HG03045 (cell line): ENCODE measurements around the gene MARK3.

ENCODE experiments used
- ATAC-seq: cut with Tn5 transposase; IDR thresholded peaks from one replicate; pipeline ENCODE4 v1.9.1; 2021; ENCODE audit warnings: mild to moderate bottlenecking, moderate library complexity; ENCODE audit not compliant: unreplicated experiment

MARK3 gene

DNA sequence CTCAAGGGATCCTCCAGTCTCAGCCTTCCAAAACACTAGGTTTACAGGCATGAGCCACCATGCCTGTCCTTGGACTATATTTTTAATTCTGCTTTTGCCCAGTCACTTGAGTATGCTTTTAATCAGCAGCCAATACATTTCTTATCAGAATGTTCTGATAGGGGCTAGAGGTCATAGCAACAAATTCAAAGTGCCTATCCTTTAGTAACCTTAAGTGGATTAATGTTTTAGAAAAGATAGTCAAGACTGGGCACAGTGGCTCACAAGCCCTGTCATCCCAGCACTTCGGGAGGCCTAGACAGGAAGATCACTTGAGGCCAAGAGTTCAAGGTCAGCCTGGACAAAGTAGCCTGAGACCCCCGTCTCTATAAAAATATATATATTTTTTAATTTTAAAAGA is 100.3 kb downstream of the MARK3 start:
- no peak for ATAC-seq

DNA sequence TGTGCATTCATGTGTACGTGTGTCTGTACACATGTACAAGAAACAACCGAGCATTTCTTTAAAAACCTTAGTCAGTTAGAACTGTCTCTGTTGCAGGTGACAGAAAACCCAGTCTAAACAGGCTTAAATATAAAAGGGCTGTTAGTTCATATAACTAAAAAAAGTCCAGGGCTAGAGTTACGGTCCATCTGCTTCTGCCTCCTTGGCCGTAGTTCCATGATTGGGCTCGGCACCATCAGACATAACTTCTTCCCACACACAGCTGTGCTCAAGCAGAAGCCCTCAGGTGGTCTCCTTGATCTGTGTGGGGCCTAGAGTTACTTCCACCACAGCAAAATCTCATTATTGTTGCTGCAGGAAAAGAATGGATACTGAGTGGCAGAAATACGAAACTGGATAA is 102.9 kb downstream of the MARK3 start:
- no peak for ATAC-seq

DNA sequence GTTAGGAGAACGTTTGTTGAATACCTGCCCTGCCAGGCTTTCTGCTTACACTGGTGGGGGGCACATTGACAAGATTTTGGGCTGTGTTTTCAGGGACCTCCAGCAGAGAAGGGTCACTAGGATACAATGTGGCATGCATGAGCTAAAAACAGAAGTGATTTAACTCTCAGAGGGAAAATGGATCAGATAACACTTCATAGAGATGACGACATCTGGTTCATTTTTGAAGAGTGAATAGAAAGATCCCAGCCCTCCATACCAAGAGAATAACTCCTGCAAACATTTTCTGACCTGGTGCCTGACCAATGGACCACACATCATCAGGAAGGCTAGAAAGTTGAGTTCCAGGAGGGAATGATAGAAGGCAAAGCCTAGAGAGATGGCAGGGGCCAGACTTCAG is 103.7 kb downstream of the MARK3 start:
- no peak for ATAC-seq

DNA sequence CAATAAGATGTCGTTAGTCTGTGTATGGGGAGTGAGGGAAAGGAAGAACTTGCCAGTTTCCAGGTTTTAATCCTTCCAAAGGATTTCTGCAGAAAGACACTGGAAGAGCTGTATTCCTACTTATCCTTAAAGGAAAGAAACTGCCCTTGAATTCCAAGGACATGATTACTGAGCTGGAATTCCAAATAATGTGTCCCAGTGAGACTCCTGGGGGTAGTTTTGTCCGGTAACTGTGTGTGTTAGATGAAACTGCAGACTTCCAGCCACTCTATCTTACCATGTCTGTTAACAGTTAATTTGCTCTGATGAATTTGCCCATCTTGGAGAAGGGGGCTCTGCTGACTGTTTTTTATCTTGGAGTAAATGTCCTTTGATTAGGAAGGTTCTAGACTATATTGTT is 104.4 kb downstream of the MARK3 start:
- ATAC-seq, result no peak

DNA sequence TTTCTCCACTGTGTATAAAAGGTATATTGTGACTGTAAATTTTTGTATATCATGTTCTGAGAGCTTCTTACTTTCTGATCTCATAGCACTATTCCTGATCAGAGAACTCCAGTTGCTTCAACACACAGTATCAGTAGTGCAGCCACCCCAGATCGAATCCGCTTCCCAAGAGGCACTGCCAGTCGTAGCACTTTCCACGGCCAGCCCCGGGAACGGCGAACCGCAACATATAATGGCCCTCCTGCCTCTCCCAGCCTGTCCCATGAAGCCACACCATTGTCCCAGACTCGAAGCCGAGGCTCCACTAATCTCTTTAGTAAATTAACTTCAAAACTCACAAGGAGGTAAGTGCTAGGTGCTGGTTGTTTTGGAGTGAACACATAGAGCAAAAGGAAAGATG is 106.5 kb downstream of the MARK3 start:
- ATAC-seq, result no peak

DNA sequence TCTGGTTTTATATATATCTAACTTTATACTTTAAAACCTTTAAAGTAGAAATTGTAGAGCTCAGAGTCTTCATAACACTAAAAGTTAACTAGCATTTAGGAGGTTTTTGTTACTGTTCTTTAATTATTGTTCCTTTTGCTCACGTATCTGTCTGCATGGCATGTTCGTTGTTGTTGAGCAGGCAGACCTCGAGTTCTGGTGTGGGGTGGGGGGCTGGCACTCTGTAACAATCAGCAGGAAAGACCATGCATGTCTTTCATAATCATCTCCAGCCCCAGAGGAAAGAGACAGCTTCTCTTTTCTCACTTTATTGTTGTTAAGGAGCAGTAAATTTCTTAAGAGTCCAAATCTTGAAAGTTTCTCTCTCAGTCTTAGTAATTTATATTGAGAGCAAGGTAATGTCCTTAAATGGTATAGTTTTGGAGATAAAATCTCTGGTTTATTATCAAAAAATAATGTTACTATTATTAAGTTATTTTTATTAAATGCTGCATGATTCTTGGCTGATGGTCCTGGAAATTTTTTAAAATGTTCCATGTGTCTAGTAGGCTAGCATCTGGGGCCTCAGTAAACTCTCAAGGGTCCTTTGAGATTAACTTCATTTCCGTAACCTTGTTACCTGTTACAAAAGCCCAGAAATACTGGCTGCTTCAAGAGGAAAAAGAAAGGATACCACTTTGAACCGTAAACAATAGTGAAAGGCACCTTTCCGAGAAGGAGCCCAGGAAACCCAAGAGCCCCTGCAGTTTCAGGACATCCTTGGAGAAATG is 107.1 kb downstream of the MARK3 start:
- no peak for ATAC-seq

DNA sequence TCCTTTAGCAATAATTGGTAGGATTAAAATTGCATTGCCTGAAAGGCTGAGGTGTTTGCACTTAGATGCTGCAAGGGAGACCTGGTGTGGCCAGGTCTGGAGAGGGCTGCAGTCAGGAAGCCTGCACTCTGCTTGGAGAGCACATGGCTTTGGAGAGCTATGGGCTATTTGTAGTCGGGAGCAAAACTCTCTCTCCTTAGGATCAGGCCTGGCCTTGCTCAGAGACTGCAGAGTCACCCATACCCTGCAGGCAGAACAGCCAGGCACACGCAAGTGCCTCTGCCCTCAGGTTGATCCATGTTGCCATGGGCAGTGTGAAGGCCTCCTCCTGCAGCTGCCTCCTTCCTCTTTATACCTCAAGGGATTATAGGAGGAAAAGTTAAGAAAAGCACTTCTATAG is 110.6 kb downstream of the MARK3 start:
- no peak for ATAC-seq

DNA sequence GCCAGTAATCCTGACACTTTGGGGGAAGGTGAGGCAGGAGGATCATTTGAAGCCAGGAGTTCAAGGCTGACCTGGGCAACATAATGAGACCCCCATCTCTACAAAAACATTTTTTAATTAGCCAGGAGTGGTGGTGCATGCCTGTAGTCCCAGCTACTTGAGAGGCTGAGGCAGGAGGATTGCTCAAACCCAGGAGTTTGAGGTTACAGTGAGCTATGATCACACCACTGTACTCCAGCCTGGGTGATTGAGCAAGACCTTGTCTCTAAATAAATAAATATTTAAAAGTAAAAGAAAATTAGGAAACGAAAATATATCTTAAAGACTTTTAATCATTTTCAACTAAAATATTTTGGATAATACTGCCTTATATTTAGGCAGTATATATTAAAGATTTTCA is 111.6 kb downstream of the MARK3 start:
- no peak for ATAC-seq

DNA sequence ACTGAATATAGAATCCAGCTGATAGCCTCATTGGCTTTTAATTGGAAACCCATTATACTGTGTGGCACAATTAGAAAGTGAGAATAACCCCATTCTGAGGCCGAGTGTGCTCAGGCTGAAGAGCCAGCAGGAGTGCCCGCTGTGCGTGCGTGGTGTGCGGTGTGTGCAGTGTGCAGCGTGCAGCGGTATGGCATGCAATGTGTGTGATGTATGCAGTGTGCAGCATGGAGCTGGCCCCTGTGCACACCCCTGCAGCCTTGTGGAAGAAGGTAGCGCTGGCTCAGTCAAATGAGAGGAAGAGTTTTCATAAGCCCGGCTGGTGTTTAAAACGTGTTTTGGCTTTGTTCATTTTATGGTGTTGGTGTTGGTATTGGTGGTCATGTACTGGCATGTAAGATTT is 114.5 kb downstream of the MARK3 start:
- no peak for ATAC-seq

DNA sequence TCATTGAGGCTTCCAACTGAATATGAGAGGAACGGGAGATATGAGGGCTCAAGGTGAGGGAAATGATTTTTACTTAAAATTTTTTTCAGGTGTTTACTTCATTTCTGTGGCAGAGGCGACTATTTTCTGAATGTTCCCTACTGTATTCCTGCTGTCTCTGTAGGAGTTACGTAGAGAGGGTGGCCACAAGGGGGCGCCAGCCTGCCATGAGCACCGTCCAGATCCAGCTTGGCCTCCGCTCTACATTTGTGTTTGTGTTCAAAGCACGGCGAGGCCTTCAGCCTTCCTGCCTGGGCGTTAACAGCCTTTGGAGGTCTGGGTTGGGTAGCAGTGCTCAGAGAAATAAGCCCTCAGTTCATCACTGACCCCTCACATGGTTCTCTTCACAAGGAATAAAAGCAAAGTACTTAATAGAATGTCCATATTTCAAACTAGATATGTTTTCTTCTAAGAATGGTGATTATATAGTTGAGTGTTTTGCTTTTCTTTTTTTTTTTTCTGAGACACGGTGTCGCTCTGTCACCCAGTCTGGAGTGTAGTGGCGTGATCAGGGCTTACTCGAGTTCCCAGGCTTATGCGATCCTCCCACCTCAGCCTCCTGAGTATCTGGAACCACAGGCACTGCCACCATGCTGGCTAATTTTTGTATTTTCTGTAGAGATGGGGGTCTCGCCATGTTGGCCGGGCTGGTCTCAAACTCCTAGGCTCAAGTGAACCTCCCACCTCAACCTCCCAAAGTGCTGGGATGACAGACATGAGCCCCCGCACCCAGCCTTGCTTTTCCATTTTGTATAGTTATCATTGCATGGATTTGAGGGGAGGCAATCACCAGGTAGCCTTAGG is 115.2 kb downstream of the MARK3 start:
- ATAC-seq, result peak; percentile 47

DNA sequence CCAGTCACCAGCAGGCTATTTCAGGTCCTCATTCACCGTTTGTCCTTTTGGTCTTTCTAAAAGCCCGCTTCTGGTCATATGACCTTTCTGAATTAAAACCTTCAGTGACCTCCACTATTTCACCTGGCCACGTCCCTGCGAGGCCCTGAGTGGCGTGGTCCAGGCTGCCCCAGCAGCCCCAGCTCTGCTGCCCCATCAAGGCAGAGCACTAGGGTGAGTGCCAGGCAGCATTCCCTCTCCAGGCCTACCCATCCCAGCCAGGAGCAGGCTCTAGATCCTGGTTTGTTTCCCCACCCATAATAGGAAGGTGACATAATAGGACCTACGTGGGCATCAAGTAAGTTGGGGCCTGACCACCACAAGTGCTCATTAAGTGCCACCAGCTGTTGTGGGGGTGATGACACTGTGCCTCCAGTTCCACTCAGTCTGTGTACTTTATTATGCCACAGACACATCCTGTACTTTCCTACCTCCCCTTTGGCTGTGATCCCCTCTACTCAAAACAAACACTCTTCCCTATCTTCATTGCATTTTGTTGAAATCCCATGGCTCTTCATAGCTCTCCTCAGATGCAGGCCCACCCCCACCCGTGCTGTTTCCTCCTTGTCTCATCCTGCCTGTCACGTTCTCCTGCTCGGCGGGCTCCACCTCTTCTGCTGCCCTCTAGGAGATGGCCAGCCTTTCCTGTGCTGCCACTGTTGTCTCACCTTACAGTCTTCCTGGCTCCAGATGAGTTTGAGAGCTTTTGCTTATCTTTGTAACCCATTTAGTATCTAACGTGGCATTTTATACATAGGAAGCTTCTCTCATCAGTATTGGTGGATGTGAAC is 116.0 kb downstream of the MARK3 start:
- ATAC-seq, result no peak

DNA sequence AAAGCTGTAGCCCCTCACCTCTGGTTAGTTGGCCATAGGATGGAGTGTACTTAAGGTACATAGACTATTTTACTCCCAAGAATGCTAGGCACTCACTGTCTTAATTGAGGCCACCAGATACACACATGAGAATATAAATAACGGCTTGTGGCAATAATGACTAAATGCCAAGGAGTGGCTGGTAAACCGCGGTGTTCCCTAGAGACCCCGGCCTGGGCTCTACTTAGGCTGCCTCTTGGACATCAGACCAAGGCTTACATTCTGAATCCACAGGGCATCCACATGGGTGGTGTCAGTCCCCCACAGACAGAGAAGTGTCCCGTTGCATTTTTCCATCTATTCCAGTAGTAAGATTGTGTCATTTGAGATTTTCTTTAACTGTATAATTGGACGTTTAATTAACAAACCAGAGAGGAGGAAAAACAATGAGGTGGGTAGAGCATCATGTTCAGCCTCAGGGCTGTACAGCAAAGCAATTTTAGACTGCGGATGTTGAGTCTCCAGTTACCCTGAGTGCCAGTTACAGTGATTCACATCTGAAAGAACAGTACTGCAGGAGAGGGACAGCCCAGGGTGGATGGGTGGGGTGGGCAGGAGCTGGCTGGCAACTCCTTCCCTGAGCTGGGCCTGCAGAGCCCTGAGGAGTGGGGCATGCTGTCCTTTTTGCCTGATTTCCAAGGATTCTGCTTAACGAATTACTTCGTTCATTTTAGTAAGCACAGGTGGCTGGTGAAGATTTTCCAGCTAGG is 116.9 kb downstream of the MARK3 start:
- ATAC-seq, result no peak

DNA sequence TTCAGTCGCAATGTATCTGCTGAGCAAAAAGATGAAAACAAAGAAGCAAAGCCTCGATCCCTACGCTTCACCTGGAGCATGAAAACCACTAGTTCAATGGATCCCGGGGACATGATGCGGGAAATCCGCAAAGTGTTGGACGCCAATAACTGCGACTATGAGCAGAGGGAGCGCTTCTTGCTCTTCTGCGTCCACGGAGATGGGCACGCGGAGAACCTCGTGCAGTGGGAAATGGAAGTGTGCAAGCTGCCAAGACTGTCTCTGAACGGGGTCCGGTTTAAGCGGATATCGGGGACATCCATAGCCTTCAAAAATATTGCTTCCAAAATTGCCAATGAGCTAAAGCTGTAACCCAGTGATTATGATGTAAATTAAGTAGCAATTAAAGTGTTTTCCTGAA is 117.7 kb downstream of the MARK3 start:
- ATAC-seq, result no peak

DNA sequence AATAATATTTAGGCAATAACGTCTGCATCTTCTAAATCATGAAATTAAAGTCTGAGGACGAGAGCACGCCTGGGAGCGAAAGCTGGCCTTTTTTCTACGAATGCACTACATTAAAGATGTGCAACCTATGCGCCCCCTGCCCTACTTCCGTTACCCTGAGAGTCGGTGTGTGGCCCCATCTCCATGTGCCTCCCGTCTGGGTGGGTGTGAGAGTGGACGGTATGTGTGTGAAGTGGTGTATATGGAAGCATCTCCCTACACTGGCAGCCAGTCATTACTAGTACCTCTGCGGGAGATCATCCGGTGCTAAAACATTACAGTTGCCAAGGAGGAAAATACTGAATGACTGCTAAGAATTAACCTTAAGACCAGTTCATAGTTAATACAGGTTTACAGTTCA is 118.1 kb downstream of the MARK3 start:
- ATAC-seq, result no peak

DNA sequence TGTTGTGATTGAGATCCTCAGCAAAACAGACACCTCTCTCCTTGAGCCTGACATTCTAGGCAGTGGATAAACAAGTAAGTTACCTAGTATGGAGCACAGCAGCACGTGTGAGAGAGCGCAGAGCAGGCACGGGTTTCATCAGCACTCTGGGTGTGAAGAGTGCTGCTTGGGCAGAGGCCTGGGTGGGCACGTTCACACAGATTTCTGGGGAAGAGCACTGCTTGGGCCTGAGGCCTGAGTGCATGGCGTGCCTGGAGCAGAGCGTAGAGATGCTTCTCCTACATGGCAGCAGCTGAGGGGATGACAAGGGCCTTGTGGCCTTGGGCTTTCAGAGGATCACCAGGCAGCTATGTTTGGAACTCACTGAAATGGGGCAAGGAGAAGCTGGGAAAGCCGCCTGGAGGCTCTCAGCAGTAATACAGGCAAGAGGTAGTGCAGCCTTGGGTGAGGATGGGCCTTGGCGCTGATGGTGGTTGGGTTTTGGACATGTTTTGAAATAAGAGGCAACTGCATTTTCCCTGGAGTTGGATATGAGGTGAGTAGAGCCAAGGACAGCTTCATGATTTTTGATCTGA is 119.9 kb downstream of the MARK3 start:
- ATAC-seq, result no peak

DNA sequence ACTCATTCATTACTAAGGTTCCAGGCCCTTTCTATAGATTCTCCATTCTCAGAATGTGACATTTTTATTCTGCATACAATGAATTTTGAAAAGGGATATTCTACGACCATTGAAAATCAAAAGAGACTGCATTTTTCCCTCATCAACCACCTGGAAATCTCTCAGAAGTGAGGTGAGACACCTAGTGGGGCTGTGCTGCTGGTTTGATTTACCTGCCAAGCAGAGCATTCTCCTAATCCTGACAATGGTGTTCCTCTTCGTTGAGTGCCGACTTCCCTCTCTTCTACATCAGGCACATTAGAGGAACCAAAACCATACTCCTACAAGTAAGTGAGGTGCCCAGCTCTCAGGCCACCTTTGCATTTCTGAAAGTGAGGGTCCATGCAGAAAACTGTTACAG is 122.5 kb downstream of the MARK3 start:
- no peak for ATAC-seq

DNA sequence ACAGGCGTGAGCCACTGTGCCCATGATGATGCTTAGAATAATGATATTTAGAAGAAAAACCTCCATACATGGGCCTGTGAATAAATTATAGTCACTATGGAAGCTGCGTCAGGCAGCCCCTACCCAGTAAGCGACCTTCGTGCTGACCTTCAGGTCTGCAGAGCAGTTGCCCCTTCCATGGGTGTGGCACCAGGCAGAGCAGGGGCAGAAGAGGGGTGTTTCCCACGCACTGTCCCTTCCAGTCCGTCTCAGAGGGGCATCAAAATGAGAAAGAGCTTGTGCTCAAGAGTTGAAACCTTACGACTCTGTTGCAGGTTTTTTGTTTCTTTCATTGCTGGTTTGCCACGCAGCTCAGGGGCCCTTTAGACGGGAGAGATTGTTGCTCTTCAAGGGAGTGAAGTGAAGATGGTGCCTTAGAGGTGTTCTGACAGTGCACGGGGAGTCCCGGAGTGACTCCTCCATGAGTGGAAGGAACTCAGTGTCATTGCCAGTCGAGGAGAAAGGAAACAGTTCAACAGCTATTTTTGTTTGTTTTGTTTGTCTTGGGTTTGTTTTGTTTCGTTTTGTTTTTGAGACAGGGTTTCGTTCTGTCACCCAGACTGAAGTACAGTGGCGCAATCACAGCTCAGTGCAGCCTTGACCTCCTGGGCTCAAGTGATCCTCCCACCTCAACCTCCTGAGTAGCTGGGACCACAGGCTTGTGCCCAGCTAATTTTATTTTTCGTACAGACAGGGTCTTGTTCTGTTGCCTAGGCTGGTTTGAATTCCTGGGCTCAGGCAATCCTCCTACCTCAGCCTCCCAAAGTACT is 123.5 kb downstream of the MARK3 start:
- no peak for ATAC-seq

DNA sequence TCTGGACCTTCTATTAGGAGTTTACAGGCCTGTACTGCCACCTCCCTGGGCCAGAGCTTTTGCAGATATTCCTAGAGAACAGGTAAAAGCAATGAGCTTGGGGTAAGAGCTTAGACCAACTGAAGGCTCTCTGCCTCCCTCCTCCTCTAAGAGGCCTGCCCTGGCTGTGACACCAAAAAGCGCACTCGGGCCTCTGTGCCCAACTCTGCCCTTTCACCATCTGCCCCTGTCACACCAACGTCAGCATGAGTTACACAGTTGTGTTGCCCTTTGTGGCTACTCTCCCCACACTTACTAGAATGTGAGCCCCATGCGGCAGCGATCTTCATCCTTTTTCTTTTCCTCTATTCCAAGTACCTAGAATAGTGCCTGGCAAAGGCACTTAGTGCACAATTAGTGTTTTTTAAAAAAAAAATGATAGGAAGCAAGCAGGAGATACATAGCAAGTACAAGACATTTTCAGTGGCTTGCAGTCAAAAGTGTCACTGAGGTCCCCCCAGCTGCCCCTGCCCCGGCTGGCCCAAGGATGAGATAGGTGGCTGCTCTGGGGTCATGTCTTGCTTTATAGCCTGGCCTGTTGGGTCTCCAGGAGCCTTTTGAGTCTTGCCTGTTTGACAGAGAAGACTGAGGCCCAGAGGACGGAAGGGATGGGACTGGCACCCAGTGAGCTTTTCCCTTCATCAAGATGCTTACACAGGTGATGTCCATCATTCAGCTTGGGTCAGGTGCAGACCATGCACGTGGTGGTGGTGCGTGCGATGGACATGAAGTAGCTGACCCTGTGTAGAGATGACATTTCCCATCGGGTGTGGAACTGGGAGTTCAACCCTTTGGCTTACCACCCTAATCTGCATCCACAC is 124.9 kb downstream of the MARK3 start:
- ATAC-seq, result no peak
